ENCODE data around the gene TENT4B. TPM values are rescaled to one million over a fixed set of nuclear protein-coding genes. Genes with fewer than 3 reads are reported as not detected.
A peak's percentile ranks its signal among the peaks of the same experiment; 100 is the strongest.

The TENT4B gene
- total RNA-seq, 1 experiment from 2014 or later, result 16.9 TPM

GRCh38 chr16:50247123-50247905 is 94.2 kb downstream of the TENT4B start:
- TF ChIP-seq, protein P1, sequence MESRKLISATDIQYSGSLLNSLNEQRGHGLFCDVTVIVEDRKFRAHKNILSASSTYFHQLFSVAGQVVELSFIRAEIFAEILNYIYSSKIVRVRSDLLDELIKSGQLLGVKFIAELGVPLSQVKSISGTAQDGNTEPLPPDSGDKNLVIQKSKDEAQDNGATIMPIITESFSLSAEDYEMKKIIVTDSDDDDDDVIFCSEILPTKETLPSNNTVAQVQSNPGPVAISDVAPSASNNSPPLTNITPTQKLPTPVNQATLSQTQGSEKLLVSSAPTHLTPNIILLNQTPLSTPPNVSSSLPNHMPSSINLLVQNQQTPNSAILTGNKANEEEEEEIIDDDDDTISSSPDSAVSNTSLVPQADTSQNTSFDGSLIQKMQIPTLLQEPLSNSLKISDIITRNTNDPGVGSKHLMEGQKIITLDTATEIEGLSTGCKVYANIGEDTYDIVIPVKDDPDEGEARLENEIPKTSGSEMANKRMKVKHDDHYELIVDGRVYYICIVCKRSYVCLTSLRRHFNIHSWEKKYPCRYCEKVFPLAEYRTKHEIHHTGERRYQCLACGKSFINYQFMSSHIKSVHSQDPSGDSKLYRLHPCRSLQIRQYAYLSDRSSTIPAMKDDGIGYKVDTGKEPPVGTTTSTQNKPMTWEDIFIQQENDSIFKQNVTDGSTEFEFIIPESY (IDR thresholded peaks at IDR 0.05; ENCODE audit: extremely low read depth, insufficient replicate concordance, low read length), result no peak
- TF ChIP-seq CBX3 (IDR thresholded peaks at IDR 0.05; ENCODE audit: low read depth) (no peak), FOSL1 (IDR thresholded peaks at IDR 0.05; ENCODE audit: low read depth) (no peak), EZH2 (IDR thresholded peaks at IDR 0.05) (no peak), YY1 (IDR thresholded peaks at IDR 0.05; ENCODE audit: extremely low read depth, insufficient replicate concordance, low read depth, low read length) (no peak), ELF1 (IDR thresholded peaks at IDR 0.05; ENCODE audit: borderline replicate concordance, low read depth) (no peak), SIN3A (IDR thresholded peaks at IDR 0.05; ENCODE audit: low read depth) (no peak), ZNF274 (IDR thresholded peaks at IDR 0.05; ENCODE audit: low read depth, low read length) (no peak), ZFX (IDR thresholded peaks at IDR 0.05) (no peak), EGR1 (IDR thresholded peaks at IDR 0.05; ENCODE audit: low read depth) (no peak), SP1 (IDR thresholded peaks at IDR 0.05; ENCODE audit: low read depth) (no peak)
- ATAC-seq (no peak), DNase-seq (ENCODE audit: low read depth, low spot score) (no peak)
- no peaks in the 10 kb centered on the region for H3K79me2 ChIP-seq (ENCODE audit: insufficient read depth, low read length)
- no peaks in the 10 kb centered on the region for H3K9me3 ChIP-seq (ENCODE audit: control insufficient read depth in 1 of 2, insufficient read depth in 1 of 2, low read depth in 1 of 2, low read length in 2 of 2)
- no peaks in the 10 kb centered on the region for H4K20me1 ChIP-seq (ENCODE audit: insufficient read depth)
- H3K9me2 ChIP-seq (ENCODE audit: insufficient read depth), result no peaks in the 10 kb centered on the region
- TSS peak; percentile 41 for BruUV-seq (replicated peaks)
- no peak overlapping the region; a peak in 1 of 4 replicates for H3K4me3 ChIP-seq (replicated peaks in 1 of 2; ENCODE audit: low read depth in 1 of 2, low read length in 2 of 2)
- H3K4me2 ChIP-seq (ENCODE audit: low read length), result peak overlapping the region; percentile 91
- H3K27me3 ChIP-seq (ENCODE audit: insufficient read depth, low read length), result no peaks in the 10 kb centered on the region
- ChIA-PET POLR2A (no interaction called here), RAD21 (ENCODE audit: low non-redundant PET in 1 of 2, low total read pairs in 2 of 2, uncharacterized antibody in 2 of 2, unreplicated experiment in 2 of 2) (no interaction called here), CTCF (no interaction called here)
- intact Hi-C loops (cut with micrococcal nuclease), result no loop called here
- no peak overlapping the region for H3K9ac ChIP-seq (ENCODE audit: low read length)
- no peak overlapping the region for H2AFZ ChIP-seq (ENCODE audit: low read depth, low read length, poor library complexity, severe bottlenecking)
- H3K4me1 ChIP-seq (ENCODE audit: control insufficient read depth in 1 of 2, insufficient read depth in 2 of 2, low read length in 2 of 2), result peaks cover 11 to 25% of the 10 kb centered on the region in 2 experiments; a peak in 3 of 4 replicates
- H3K36me3 ChIP-seq (ENCODE audit: control insufficient read depth in 1 of 2, insufficient read depth in 2 of 2, low read length in 2 of 2), result no peaks in the 10 kb centered on the region
- no peak overlapping the region for H3K27ac ChIP-seq (ENCODE audit: low read depth, low read length)

All from HCT116 (cell line).